NCI-H510A treated with DMSO at 0.1 percent for 48 hours (cell line): Measurements from ENCODE around the gene NEO1.

Source experiments
- DNase-seq: peaks from one replicate; lab custom pipeline; 2025; lab: John Stamatoyannopoulos, UW

NEO1 gene

GRCh38 chr15:73078722-73079121, 26.5 kb downstream of the NEO1 start:
- DNase-seq = no peak

GRCh38 chr15:73079565-73079964, 27.3 kb downstream of the NEO1 start:
- DNase-seq = no peak

GRCh38 chr15:73081321-73081958, 29.2 kb downstream of the NEO1 start:
- DNase-seq = peak; percentile 30

GRCh38 chr15:73082812-73083211, 30.5 kb downstream of the NEO1 start:
- no peak for DNase-seq

- no peak for DNase-seq
Observed at GRCh38 chr15:73087098-73087497, 34.8 kb downstream of the NEO1 start.

GRCh38 chr15:73105064-73105463, 52.8 kb downstream of the NEO1 start:
- DNase-seq = no peak

- no peak for DNase-seq
Observed at GRCh38 chr15:73108676-73109075, 56.4 kb downstream of the NEO1 start.

GRCh38 chr15:73109765-73110164, 57.5 kb downstream of the NEO1 start:
- DNase-seq = no peak

- DNase-seq = no peak
Observed at GRCh38 chr15:73110201-73110600, 57.9 kb downstream of the NEO1 start.

GRCh38 chr15:73114064-73114463, 61.8 kb downstream of the NEO1 start:
- DNase-seq = no peak

- no peak for DNase-seq
Observed at GRCh38 chr15:73116164-73116563, 63.9 kb downstream of the NEO1 start.

GRCh38 chr15:73118055-73118454, 65.8 kb downstream of the NEO1 start:
- no peak for DNase-seq

GRCh38 chr15:73119478-73119877, 67.2 kb downstream of the NEO1 start:
- no peak for DNase-seq

- DNase-seq = no peak
Observed at GRCh38 chr15:73120269-73120668, 68.0 kb downstream of the NEO1 start.

GRCh38 chr15:73125219-73125618, 73.0 kb downstream of the NEO1 start:
- DNase-seq = no peak

GRCh38 chr15:73127302-73127936, 75.2 kb downstream of the NEO1 start:
- peak; percentile 0 for DNase-seq

GRCh38 chr15:73130830-73131229, 78.6 kb downstream of the NEO1 start:
- DNase-seq = no peak

- no peak for DNase-seq
Observed at GRCh38 chr15:73134196-73134595, 81.9 kb downstream of the NEO1 start.

- DNase-seq = no peak
Observed at GRCh38 chr15:73139041-73139743, 86.9 kb downstream of the NEO1 start.

- DNase-seq = no peak
Observed at GRCh38 chr15:73139744-73140553, 87.7 kb downstream of the NEO1 start.

GRCh38 chr15:73141216-73141900, 89.1 kb downstream of the NEO1 start:
- DNase-seq = no peak
